HG02759 (cell line): ENCODE results near the gene GSTM1.
"Not testable (repeated sequence)": the region's sequence is repeated elsewhere in the genome, so short reads cannot be mapped to it uniquely, and the experiment has no call there.

Experiments
- ATAC-seq: cut with Tn5 transposase; IDR thresholded peaks from one replicate; pipeline ENCODE4 v1.9.1; 2021; ENCODE audit warnings: mild to moderate bottlenecking, moderate library complexity; ENCODE audit not compliant: unreplicated experiment

Gene GSTM1

GRCh38 chr1:109659997-109660690, 27.5 kb upstream of the GSTM1 start:
- no peak for ATAC-seq

GRCh38 chr1:109660691-109661026, 27.0 kb upstream of the GSTM1 start:
- not testable (repeated sequence) for ATAC-seq

- no peak for ATAC-seq
These were observed 26.2 kb upstream of the GSTM1 start for GRCh38 chr1:109661391-109661790.

- ATAC-seq = no peak
These were observed 22.9 kb upstream of the GSTM1 start for GRCh38 chr1:109664671-109665070.

DNA sequence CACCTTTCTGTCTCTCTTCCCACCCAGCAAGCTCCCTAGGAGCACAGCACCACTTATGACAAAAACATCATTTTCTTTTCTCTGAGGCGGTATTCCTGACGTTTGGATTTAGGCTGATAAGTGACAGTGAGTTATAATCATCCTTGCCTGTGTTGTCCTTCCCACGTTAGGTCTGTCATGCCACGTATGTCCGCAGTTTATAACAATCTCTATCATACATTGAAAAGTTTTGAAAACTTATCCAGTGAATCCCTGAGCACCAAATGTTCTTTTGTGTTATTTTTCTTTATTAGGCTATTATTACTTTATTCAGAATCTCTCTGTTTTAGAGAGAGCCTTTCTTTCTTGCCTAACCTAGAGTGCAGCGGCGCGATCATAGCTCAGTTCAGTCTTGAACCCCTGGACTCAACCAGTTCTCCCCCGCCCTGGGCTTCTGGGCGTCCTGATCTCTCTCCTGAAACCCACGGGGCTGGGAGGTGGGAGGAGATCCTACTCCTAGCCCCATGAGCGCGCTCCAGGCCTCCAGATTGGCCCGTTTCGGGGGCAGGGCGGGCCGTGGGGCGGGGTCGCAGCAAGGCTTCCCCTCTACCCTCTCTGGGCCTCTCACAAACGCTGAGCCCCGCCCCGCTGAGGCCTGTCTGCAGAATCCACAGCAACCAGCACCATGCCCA, 20.0 kb upstream of the GSTM1 start, which contains the start of gene GSTM2:
GSTM2 (plus strand) TSS at position 606 of the 671 bp plus-strand sequence; CDS start at position 665, 59 bp downstream.
- ATAC-seq = peak; percentile 98

DNA sequence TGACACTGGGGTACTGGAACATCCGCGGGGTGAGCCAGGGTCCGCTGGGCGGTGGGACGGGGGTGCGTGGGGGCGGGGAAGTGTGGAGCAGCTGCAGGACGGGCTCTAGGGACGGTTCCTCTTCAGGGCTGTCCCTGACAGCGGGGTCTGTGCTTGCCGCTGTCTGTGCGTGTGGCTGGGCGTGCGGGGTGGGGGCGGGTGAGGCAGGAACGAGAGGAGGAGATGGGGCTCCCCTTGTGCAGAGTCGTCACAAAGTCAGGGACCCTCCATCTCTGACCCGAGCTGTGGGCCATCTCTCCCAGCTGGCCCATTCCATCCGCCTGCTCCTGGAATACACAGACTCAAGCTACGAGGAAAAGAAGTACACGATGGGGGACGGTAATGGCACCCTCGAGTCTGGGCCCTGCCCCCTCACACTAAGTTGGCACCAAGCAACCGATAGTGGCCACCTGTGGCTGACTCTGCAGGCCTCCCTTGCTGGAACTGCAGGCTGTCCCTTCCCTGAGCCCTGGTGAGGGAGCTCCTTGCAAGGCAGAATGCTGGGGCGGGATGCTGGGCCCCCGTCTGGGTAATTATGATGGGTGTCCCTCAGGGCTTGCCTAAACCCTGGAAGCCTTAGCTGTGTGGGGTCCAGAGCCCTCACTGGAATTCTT, 19.4 kb upstream of the GSTM1 start:
- ATAC-seq = no peak

DNA sequence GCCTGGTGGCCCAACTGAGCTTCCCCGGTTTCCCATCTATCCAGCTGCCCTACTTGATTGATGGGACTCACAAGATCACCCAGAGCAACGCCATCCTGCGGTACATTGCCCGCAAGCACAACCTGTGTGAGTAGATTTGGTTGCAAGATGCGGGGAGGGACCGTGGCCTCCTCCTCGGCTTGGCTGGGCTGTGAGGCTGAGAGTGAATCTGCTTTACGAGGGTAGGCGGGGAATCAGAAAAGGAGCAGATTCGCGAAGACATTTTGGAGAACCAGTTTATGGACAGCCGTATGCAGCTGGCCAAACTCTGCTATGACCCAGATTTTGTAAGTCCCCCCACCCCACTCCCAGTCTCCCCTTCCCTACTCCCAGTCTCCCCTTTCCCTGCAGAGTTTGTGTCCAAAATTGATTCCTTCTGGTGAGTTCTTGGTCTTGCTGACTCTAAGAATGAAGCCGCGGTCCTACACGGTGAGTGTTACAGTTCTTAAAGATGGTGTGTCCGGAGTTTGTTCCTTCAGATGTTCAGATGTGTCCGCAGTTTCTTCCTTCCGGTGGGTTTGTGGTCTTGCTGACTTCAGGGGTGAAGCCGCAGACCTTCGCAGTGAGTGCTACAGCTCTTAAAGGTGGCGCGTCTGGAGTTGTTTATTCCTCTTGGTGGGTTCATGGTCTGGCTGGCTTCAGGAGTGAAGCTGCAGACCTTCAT, 18.2 kb upstream of the GSTM1 start:
- ATAC-seq = no peak

DNA sequence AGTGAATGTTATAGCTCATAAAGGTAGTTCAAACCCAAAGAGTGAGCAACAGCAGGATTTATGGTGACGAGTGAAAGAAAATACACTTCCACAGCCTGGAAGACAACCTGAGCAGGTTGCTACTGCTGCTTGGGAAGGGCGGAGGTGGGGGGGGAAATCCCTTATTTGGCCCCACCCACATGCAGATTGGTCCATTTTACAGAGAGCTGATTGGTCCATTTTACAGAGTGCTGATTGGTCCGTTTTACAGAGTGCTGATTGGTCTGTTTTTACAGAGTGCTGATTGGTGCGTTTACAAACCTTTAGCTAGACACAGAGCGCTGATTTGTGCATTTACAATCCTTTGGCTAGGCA, 17.7 kb upstream of the GSTM1 start:
- not testable (repeated sequence) for ATAC-seq

DNA sequence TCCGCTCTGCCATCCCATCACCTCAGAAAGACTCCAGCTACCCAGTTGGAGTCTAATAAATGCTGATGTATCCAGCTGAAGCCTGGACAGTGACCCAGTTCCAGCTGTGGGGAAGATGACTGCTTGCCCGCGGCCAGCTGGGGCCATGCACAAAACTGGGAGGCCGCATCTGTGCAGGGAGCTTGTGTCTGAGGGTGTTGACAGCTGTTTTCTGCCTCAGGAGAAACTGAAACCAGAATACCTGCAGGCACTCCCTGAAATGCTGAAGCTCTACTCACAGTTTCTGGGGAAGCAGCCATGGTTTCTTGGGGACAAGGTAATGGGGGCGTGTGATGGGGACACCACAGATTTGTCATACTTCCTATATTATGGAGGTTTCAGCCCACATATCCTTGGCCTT, 16.6 kb upstream of the GSTM1 start:
- ATAC-seq = no peak

- ATAC-seq = not testable (repeated sequence)
These were observed 13.8 kb upstream of the GSTM1 start for GRCh38 chr1:109673861-109674260.

GRCh38 chr1:109676683-109677381, 10.8 kb upstream of the GSTM1 start:
- ATAC-seq = not testable (repeated sequence)

- no peak for ATAC-seq
These were observed 10.2 kb upstream of the GSTM1 start for GRCh38 chr1:109677459-109677858.

GRCh38 chr1:109678637-109679036, 9.0 kb upstream of the GSTM1 start:
- not testable (repeated sequence) for ATAC-seq

- ATAC-seq = not testable (repeated sequence)
These were observed 2.8 kb upstream of the GSTM1 start for GRCh38 chr1:109684777-109685176.

GRCh38 chr1:109685399-109685798, 2.2 kb upstream of the GSTM1 start:
- ATAC-seq = not testable (repeated sequence)

DNA sequence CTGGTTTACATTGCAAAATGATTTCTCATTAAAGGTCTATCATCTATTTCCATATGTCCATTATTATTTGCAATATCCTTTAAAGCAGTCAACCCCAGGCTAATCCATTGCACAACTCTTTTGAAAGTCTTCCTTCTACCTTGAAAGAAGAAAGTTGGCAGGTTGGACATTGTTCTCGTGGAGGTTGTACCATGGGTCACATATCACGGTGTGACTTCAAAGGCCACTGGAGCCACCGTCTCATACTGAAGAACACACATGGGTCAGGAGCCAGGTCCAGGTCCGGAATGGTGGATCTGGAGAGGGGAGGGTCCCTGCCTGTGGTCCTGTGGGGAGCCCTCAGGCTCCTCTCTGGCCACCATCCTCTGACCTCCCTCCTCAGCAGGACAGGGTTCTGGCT, 1.7 kb upstream of the GSTM1 start:
- ATAC-seq = not testable (repeated sequence)

GRCh38 chr1:109687109-109687508, 508 bp upstream of the GSTM1 start:
- not testable (repeated sequence) for ATAC-seq

DNA sequence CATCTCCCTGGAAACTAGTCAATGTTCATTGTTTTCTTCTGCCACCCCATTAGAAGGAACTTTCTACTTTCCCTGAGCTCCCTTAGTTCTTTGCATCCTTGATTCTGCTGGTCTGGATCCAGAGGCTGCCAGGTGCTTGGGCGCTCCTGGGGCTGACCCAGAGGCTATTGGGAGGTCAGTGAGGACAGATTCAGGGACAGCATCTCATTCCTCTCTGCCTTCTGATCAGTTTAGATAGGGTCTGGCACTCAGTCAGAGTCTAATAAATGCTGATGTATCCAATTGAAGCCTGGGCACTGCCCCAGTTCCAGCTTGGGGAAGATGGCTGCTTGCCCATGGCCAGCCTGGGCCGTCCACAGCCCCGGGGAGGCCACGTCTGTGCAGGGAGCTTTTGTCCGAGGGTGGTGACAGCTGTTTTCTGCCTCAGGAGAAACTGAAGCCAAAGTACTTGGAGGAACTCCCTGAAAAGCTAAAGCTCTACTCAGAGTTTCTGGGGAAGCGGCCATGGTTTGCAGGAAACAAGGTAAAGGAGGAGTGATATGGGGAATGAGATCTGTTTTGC, 2.3 kb downstream of the GSTM1 start:
- ATAC-seq = no peak

DNA sequence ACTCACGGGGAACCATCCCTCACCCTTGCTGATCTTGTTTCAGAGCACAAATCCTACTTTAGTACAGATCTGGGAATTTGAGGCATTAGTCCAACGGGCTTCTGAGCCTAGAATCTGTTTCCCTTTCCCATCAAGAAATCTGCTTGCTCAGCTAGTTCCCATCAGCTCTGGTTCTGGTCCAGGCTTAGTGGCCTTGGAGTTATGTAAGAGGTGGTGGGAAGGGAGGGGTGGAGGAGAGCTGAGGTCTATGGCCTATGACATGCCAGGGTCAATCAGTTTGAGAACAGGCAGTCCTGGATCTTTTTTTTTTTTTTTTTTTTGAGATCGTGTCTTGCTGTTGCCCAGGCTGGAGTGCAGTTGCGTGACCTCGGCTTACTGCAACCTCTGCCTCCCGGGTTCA, 4.1 kb downstream of the GSTM1 start:
- ATAC-seq = no peak

- not testable (repeated sequence) for ATAC-seq
These were observed 6.8 kb downstream of the GSTM1 start for GRCh38 chr1:109694400-109694799.
